Thyroid gland (tissue), 4 donors: ENCODE results near the gene TTC38. TPM values are rescaled to one million over a fixed set of nuclear protein-coding genes. Genes with fewer than 3 reads are reported as not detected.

Experiments used
- DNase-seq, 2 donors: peaks; one replicate each; pipeline ENCODE4 v3.0.0-alpha.2; 2019
- H3K27ac ChIP-seq, 3 donors: fragments of 200-600 bp; sonication (generic); 1 replicate in 2 of 3; 2 replicates in 1 of 3; pipeline ENCODE4 v1.5.1; 2016 to 2019; ENCODE audit warnings: mild to moderate bottlenecking in 1 of 3, moderate library complexity in 1 of 3
- H3K27me3 ChIP-seq: fragments of 200-600 bp; sonication (generic); one replicate; pipeline ENCODE4 v1.5.1; 2019
- H3K36me3 ChIP-seq, 2 donors: fragments of 200-600 bp; sonication (generic); one replicate each; pipeline ENCODE4 v1.5.1; 2016 to 2019
- H3K4me1 ChIP-seq, 2 donors: fragments of 200-600 bp; sonication (generic); one replicate each; pipeline ENCODE4 v1.5.1; 2017 to 2019
- H3K4me3 ChIP-seq, 3 donors: fragments of 200-600 bp; sonication (generic); replicated peaks in 1 of 3; 1 replicate in 2 of 3; 2 replicates in 1 of 3; pipeline ENCODE4 v1.5.1; 2016; ENCODE audit warnings: mild to moderate bottlenecking in 1 of 3
- H3K9me3 ChIP-seq: fragments of 200-600 bp; sonication (generic); one replicate; pipeline ENCODE4 v1.5.1; 2017
- POLR2A ChIP-seq, 2 donors: fragments of 450-650 bp; IDR thresholded peaks; one replicate each; pipeline ENCODE4 v1.6.1; 2017; ENCODE audit warnings: antibody characterized with exemption in 2 of 2, mild to moderate bottlenecking in 2 of 2, moderate library complexity in 1 of 2
- WGBS, 2 donors: methylation state at CpG; one replicate each; pipeline ENCODE4 v1.1.5; 2017; 5-methylcytosine and 5-hydroxymethylcytosine counted together
- intact Hi-C: fragments of 100-400 bp; cut with DNase I; formaldehyde crosslinking; loops from one replicate; pipeline ENCODE4 v1.15.1; 2023
- total RNA-seq, 4 donors: library from RNA; depleted of rRNA; stranded (reverse); fragments of >200 nt; gene quantifications; one replicate each; pipeline ENCODE4 v1.2.3, GENCODE V29; 2016
- TF ChIP-seq, protein P1 (sequence below), 6 experiments: fragments of 200-600 bp in 3 of 6; fragments of 450-650 bp in 3 of 6; sonication (generic) in 3 of 6; IDR thresholded peaks; one replicate each; pipeline ENCODE4 v1.5.1; 2016 to 2019; ENCODE audit warnings: antibody characterized with exemption in 6 of 6, mild to moderate bottlenecking in 2 of 6, inconsistent platforms in 1 of 6, moderate library complexity in 1 of 6

The TTC38 gene
- total RNA-seq, 4 donors from 2014 or later = 30.2 to 81.9 (median 51.1) TPM

DNA sequence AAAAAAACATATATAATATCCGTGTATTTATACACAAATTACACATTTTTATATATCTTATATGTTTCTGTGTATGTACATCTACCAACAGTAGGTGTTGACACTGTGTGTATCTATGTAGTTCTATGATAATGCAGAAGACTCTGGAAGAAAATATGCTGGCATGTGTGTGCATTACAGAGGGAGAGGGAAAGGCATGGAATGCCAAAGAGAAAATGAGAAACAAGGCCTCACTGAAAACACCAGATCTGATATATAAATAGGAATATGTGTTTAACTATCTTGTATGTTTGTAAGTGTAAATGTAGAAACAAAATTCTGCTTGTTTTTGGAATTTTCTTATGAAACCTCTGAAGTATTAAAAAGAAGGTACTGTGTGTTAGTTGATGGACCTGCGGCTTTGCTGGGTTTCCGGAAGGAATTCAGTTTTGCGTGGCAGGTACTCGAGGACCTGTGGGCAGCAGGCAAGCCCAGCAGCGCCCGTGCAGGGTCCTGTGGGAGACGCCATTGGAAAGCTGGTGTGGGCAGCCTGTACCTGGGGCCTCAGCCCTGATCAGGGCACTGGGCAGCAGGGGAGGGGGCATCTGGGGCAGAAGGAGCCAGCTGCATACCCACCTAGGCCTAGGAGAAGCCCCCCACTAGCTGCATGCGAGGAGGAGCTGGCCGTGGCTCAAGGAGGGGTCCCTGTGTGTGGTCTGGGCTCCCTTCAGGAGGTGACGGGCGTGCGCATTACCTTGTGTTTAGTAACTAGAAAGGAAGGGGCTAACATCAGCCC, 60.1 kb downstream of the TTC38 start:
- intact Hi-C loops = no loop called here
- Histone ChIP-seq H3K27ac (no peak overlapping the region), H3K4me3 (no peak overlapping the region), H3K4me1 (no peaks in the 10 kb centered on the region), H3K27me3 (no peaks in the 10 kb centered on the region), H3K36me3 (no peaks in the 10 kb centered on the region), H3K9me3 (no peaks in the 10 kb centered on the region)
- TF ChIP-seq, protein P1, sequence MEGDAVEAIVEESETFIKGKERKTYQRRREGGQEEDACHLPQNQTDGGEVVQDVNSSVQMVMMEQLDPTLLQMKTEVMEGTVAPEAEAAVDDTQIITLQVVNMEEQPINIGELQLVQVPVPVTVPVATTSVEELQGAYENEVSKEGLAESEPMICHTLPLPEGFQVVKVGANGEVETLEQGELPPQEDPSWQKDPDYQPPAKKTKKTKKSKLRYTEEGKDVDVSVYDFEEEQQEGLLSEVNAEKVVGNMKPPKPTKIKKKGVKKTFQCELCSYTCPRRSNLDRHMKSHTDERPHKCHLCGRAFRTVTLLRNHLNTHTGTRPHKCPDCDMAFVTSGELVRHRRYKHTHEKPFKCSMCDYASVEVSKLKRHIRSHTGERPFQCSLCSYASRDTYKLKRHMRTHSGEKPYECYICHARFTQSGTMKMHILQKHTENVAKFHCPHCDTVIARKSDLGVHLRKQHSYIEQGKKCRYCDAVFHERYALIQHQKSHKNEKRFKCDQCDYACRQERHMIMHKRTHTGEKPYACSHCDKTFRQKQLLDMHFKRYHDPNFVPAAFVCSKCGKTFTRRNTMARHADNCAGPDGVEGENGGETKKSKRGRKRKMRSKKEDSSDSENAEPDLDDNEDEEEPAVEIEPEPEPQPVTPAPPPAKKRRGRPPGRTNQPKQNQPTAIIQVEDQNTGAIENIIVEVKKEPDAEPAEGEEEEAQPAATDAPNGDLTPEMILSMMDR (IDR thresholded peaks at IDR 0.05) = no peak
- TF ChIP-seq POLR2A (IDR thresholded peaks at IDR 0.05) = no peak
- DNase-seq = no peak
- 95% methylated on average over 12 to 13 of the region's 13 CpGs for WGBS, 2 donors

DNA sequence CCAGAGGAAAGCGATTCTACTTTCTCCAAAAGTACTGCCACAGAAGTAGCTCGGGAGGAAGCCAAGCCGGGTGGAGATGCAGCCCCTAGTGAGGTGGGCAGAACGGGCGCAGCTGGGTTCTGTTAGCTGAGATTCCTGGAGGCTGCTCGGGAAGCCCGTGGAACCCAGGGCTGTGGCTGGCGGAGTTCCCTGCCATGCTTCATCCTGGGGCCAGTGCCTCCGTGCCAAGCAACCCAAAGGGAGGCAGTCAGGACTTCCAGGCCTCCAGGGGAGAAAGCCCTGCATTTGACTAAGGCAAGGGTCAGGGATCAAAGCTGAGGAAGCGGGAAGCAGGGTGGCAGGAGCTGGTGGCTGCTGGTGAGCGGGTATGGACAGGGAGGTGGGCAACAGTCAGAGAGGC, 61.0 kb downstream of the TTC38 start:
- H3K27me3 ChIP-seq = no peaks in the 10 kb centered on the region
- TF ChIP-seq POLR2A (IDR thresholded peaks at IDR 0.05) = no peak
- TF ChIP-seq, protein P1 (IDR thresholded peaks at IDR 0.05) = no peak
- H3K27ac ChIP-seq = no peak overlapping the region
- intact Hi-C loops = no loop called here
- H3K4me1 ChIP-seq = no peaks in the 10 kb centered on the region
- H3K36me3 ChIP-seq = no peaks in the 10 kb centered on the region
- no peak for DNase-seq
- H3K4me3 ChIP-seq = no peak overlapping the region
- H3K9me3 ChIP-seq = no peaks in the 10 kb centered on the region
- 97 to 98% methylated on average over 11 of the region's 11 CpGs for WGBS, 2 donors

DNA sequence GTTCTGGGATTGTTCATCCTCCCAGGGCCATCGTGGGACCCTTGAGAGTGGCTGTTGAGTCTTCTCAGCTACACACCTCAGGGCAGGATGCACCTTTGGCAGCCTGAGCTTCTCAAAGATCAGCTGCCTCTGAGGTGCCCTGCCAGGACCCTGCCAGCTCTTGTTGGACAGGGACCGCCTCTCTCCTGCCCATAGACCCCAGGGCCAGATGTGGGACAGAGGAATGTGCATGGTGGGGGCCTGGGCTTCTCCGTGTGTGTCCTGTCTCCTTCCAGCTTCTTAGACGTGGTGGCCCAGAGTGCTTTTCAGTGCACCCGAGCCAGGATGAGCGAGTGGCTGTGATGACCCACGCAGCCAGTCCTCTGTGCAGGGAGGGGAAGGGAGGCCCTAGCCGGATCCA, 61.8 kb downstream of the TTC38 start:
- 94% methylated on average over 6 to 8 of the region's 8 CpGs for WGBS, 2 donors
- Histone ChIP-seq H3K4me3 (no peak overlapping the region), H3K36me3 (no peaks in the 10 kb centered on the region), H3K27me3 (no peaks in the 10 kb centered on the region), H3K9me3 (no peaks in the 10 kb centered on the region), H3K4me1 (peaks cover 0 to under 1% of the 10 kb centered on the region in 2 donors), H3K27ac (no peak overlapping the region)
- intact Hi-C loops = no loop called here
- DNase-seq = no peak
- TF ChIP-seq, protein P1 (IDR thresholded peaks at IDR 0.05) = no peak
- TF ChIP-seq POLR2A (IDR thresholded peaks at IDR 0.05) = no peak

DNA sequence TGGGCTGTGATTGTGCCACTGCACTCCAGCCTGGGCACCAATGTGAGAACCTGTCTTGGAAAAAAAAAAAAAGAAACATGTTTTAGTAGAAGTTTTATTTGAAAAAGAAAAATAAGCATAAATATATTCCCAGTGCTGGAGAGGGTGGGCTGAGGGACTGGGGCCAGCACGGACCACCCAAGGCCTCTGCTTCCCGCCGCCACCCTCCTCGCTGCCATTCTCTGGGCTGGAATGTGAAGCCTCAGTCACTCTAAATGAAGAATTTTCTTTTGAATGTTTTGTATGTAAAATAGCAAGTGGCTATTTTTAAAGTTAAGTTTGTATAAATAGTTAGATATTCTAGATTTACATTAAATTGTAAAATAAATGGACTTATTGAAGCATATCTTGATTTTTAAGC, 62.6 kb downstream of the TTC38 start:
- Histone ChIP-seq H3K4me1 (peaks cover 0 to 8% of the 10 kb centered on the region in 2 donors), H3K36me3 (no peaks in the 10 kb centered on the region), H3K27me3 (no peaks in the 10 kb centered on the region), H3K4me3 (no peak overlapping the region), H3K27ac (no peak overlapping the region), H3K9me3 (no peaks in the 10 kb centered on the region)
- intact Hi-C loops = no loop called here
- no peak for DNase-seq
- WGBS, 2 donors = 97 to 99% methylated on average over 4 of the region's 4 CpGs
- TF ChIP-seq, protein P1 (IDR thresholded peaks at IDR 0.05) = no peak
- no peak for TF ChIP-seq POLR2A (IDR thresholded peaks at IDR 0.05)

DNA sequence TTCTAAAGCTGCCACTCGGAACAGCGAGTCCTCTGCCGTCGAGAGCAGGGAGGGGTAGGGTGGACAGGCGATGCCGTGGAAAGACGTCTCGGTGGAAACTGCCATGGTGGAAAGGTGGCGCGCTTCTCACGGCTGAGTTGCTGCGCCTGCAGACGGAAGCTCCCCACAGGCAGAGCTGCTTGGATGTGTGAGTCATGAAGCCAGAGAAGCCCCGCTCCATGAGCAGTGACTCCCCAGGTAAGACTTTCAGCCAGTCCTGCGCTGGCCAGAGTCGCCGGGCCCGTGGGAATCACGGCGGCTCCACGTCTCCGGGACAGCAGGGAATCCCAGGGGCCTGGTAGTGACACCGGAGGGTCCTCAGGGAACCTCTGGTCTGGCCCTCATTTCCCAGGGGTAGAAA, 63.7 kb downstream of the TTC38 start:
- intact Hi-C loops = no loop called here
- Histone ChIP-seq H3K27me3 (no peaks in the 10 kb centered on the region), H3K4me3 (no peak overlapping the region), H3K27ac (no peak overlapping the region), H3K4me1 (peaks cover under 1 to 11% of the 10 kb centered on the region in 2 donors), H3K9me3 (no peaks in the 10 kb centered on the region), H3K36me3 (no peaks in the 10 kb centered on the region)
- no peak for DNase-seq
- no peak for TF ChIP-seq POLR2A (IDR thresholded peaks at IDR 0.05)
- TF ChIP-seq, protein P1 (IDR thresholded peaks at IDR 0.05) = no peak
- WGBS, 2 donors = 93 to 96% methylated on average over 20 to 23 of the region's 23 CpGs
